HFFc6 (cell line): ENCODE data around the gene EPB41L1. TPM values are rescaled to one million over a fixed set of nuclear protein-coding genes. Genes with fewer than 3 reads are reported as not detected.

Experiments used
- DNase-seq: peaks from one replicate; pipeline ENCODE4 v3.0.0-alpha.2; 2018
- H3K27ac Mint-ChIP-seq: 2 replicates; pipeline ENCODE4 v1.8.0; 2020; ENCODE audit warnings: mild to moderate bottlenecking, mixed read lengths
- H3K27me3 Mint-ChIP-seq: 2 replicates; pipeline ENCODE4 v1.8.0; 2021; ENCODE audit warnings: mild to moderate bottlenecking, moderate library complexity, mixed read lengths; ENCODE audit not compliant: insufficient read depth
- H3K36me3 Mint-ChIP-seq: 2 replicates; pipeline ENCODE4 v1.8.0; 2021; ENCODE audit warnings: low read depth, mixed read lengths
- H3K4me1 Mint-ChIP-seq: 2 replicates; pipeline ENCODE4 v1.8.0; 2020; ENCODE audit warnings: low read depth, mixed read lengths
- H3K4me3 Mint-ChIP-seq: 2 replicates; pipeline ENCODE4 v1.8.0; 2020; ENCODE audit warnings: mild to moderate bottlenecking, moderate library complexity, mixed read lengths
- H3K9me3 Mint-ChIP-seq: 2 replicates; pipeline ENCODE4 v1.8.0; 2020; ENCODE audit warnings: mild to moderate bottlenecking, mixed read lengths
- total RNA-seq, 6 experiments: library from RNA; stranded (reverse); fragmentation: NEBNext Ultra II Directional; extraction: Animal tissue kit (Norgen Biotek cat#: 25700); gene quantifications; 2 replicates in 1 of 6; 3 replicates in 5 of 6; pipeline ENCODE4 v1.2.3, GENCODE V29; 2021
- TF ChIP-seq, protein P1 (sequence below): fragments of 200-600 bp; sonication (generic); IDR thresholded peaks from 2 replicates; pipeline ENCODE4 v1.5.0; 2021; ENCODE audit warnings: antibody characterized with exemption, mild to moderate bottlenecking

EPB41L1 gene
- total RNA-seq, 6 experiments from 2014 or later, result 41.9 to 51.0 (median 43.4) TPM

DNA sequence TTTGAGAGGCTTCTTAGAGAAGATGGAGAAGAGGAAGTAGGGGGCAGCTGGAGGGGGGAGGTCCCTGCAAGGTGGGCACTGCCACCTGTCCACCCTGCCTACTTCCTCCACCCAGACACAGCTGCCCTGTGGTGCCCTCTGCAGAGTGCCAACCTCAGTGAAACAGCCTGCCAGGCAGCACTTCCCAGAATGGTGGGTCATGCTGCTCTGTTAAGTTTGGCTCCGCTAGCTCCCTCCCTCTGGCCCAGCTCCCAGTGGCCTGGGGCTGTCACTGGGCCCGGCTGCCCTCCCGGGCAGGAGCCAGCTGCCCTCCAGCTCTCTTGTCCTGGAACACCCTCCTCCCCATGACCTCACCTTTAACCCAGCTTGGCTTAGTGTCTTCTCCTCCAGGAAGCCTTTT is 5.1 kb upstream of the EPB41L1 start:
- no peak overlapping the region for H3K4me3 Mint-ChIP-seq
- H3K4me1 Mint-ChIP-seq, result peaks cover 13% of the 10 kb centered on the region; the same call in 1 of the 2 replicates
- no peaks in the 10 kb centered on the region for H3K9me3 Mint-ChIP-seq
- H3K27ac Mint-ChIP-seq, result no peak overlapping the region
- DNase-seq, result no peak
- peaks cover 32% of the 10 kb centered on the region for H3K27me3 Mint-ChIP-seq
- H3K36me3 Mint-ChIP-seq, result no peaks in the 10 kb centered on the region
- TF ChIP-seq, protein P1, sequence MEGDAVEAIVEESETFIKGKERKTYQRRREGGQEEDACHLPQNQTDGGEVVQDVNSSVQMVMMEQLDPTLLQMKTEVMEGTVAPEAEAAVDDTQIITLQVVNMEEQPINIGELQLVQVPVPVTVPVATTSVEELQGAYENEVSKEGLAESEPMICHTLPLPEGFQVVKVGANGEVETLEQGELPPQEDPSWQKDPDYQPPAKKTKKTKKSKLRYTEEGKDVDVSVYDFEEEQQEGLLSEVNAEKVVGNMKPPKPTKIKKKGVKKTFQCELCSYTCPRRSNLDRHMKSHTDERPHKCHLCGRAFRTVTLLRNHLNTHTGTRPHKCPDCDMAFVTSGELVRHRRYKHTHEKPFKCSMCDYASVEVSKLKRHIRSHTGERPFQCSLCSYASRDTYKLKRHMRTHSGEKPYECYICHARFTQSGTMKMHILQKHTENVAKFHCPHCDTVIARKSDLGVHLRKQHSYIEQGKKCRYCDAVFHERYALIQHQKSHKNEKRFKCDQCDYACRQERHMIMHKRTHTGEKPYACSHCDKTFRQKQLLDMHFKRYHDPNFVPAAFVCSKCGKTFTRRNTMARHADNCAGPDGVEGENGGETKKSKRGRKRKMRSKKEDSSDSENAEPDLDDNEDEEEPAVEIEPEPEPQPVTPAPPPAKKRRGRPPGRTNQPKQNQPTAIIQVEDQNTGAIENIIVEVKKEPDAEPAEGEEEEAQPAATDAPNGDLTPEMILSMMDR, result no peak

GRCh38 chr20:36150489-36150846 is 4.1 kb upstream of the EPB41L1 start:
- H3K9me3 Mint-ChIP-seq, result no peaks in the 10 kb centered on the region
- TF ChIP-seq, protein P1, result no peak
- H3K27me3 Mint-ChIP-seq, result peaks cover 29% of the 10 kb centered on the region
- H3K27ac Mint-ChIP-seq, result no peak overlapping the region
- H3K4me3 Mint-ChIP-seq, result no peak overlapping the region
- H3K4me1 Mint-ChIP-seq, result peaks cover 18% of the 10 kb centered on the region; the same call in 1 of the 2 replicates
- H3K36me3 Mint-ChIP-seq, result no peaks in the 10 kb centered on the region
- no peak for DNase-seq

GRCh38 chr20:36150847-36151539 is 3.5 kb upstream of the EPB41L1 start:
- Mint-ChIP-seq H3K9me3 (no peaks in the 10 kb centered on the region), H3K4me1 (peaks cover 14% of the 10 kb centered on the region; the same call in 1 of the 2 replicates)

DNA sequence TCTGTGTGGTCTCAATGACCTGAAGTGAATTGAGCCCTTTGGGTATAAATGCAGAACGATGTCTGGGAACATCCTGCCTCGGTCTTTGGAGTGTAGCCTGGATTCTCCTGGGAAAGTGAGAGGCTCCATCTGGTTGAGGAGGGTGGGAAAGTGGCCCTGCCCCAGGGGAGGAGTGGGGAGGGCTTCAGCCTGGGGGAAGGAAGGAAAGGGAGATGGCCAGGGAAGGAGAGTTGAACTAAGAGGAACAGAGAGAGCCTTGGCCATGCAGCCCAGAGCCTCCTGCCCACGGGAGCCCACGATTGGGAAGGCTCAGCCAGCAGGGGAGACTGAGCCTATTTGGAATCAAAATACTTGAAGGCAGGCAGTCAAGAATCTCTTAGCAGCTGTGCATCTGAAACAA is 2.3 kb upstream of the EPB41L1 start:
- Mint-ChIP-seq H3K36me3 (no peaks in the 10 kb centered on the region), H3K9me3 (no peaks in the 10 kb centered on the region), H3K4me1 (peaks cover 19% of the 10 kb centered on the region; the same call in 1 of the 2 replicates), H3K27me3 (peaks cover 20% of the 10 kb centered on the region), H3K4me3 (no peak overlapping the region), H3K27ac (no peak overlapping the region)
- TF ChIP-seq, protein P1, result no peak
- DNase-seq, result no peak

More at GRCh38 chr20:36150847-36151539, 3.5 kb upstream of the EPB41L1 start:
- Mint-ChIP-seq H3K27ac (no peak overlapping the region), H3K27me3 (peaks cover 27% of the 10 kb centered on the region), H3K36me3 (no peaks in the 10 kb centered on the region), H3K4me3 (no peak overlapping the region)
- TF ChIP-seq, protein P1, result no peak
- no peak for DNase-seq

GRCh38 chr20:36153204-36153603 is 1.3 kb upstream of the EPB41L1 start:
- no peak overlapping the region for H3K27ac Mint-ChIP-seq
- no peak overlapping the region for H3K4me3 Mint-ChIP-seq
- DNase-seq, result no peak
- H3K36me3 Mint-ChIP-seq, result no peaks in the 10 kb centered on the region
- peaks cover 13% of the 10 kb centered on the region for H3K27me3 Mint-ChIP-seq
- TF ChIP-seq, protein P1, result no peak
- no peaks in the 10 kb centered on the region for H3K9me3 Mint-ChIP-seq
- peaks cover 19% of the 10 kb centered on the region; the same call in 1 of the 2 replicates for H3K4me1 Mint-ChIP-seq
